ENCODE measurements around the gene PDZRN4.

PDZRN4 gene

GRCh38 chr12:41213107-41213506 lies 25.0 kb downstream of the PDZRN4 start:
- Histone ChIP-seq H3K27me3 (ENCODE audit: low read depth, low read length) (no peaks in the 10 kb centered on the region), H2AFZ (ENCODE audit: low read depth, low read length) (no peak overlapping the region), H3K27ac (ENCODE audit: low read length) (no peak overlapping the region), H3K4me1 (ENCODE audit: low read length) (no peaks in the 10 kb centered on the region), H3K4me3 (ENCODE audit: low read length) (no peak overlapping the region), H3K4me2 (ENCODE audit: low read length) (no peak overlapping the region), H3K9ac (ENCODE audit: low read length) (no peak overlapping the region), H4K20me1 (ENCODE audit: insufficient read depth, low read length) (no peaks in the 10 kb centered on the region), H3K79me2 (ENCODE audit: low read length) (no peaks in the 10 kb centered on the region), H3K36me3 (replicated peaks; ENCODE audit: low read depth, low read length) (no peaks in the 10 kb centered on the region), H3K9me3 (ENCODE audit: insufficient read depth, low read length) (no peaks in the 10 kb centered on the region)
- no peak for TF ChIP-seq EZH2phosphoT487 (IDR thresholded peaks at IDR 0.05; ENCODE audit: low read depth)
- TF ChIP-seq, protein P1, sequence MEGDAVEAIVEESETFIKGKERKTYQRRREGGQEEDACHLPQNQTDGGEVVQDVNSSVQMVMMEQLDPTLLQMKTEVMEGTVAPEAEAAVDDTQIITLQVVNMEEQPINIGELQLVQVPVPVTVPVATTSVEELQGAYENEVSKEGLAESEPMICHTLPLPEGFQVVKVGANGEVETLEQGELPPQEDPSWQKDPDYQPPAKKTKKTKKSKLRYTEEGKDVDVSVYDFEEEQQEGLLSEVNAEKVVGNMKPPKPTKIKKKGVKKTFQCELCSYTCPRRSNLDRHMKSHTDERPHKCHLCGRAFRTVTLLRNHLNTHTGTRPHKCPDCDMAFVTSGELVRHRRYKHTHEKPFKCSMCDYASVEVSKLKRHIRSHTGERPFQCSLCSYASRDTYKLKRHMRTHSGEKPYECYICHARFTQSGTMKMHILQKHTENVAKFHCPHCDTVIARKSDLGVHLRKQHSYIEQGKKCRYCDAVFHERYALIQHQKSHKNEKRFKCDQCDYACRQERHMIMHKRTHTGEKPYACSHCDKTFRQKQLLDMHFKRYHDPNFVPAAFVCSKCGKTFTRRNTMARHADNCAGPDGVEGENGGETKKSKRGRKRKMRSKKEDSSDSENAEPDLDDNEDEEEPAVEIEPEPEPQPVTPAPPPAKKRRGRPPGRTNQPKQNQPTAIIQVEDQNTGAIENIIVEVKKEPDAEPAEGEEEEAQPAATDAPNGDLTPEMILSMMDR (IDR thresholded peaks at IDR 0.05; ENCODE audit: low read depth, low read length): no peak

- Histone ChIP-seq H3K9me3 (ENCODE audit: insufficient read depth, low read length) (no peaks in the 10 kb centered on the region), H4K20me1 (ENCODE audit: insufficient read depth, low read length) (no peaks in the 10 kb centered on the region), H3K4me2 (ENCODE audit: low read length) (no peak overlapping the region), H3K27me3 (ENCODE audit: low read depth, low read length) (no peaks in the 10 kb centered on the region), H2AFZ (ENCODE audit: low read depth, low read length) (no peak overlapping the region), H3K27ac (ENCODE audit: low read length) (no peak overlapping the region), H3K79me2 (ENCODE audit: low read length) (no peaks in the 10 kb centered on the region), H3K9ac (ENCODE audit: low read length) (no peak overlapping the region), H3K36me3 (replicated peaks; ENCODE audit: low read depth, low read length) (no peaks in the 10 kb centered on the region), H3K4me1 (ENCODE audit: low read length) (no peaks in the 10 kb centered on the region), H3K4me3 (ENCODE audit: low read length) (no peak overlapping the region)
- TF ChIP-seq, protein P1 (IDR thresholded peaks at IDR 0.05; ENCODE audit: low read depth, low read length): no peak
- no peak for TF ChIP-seq EZH2phosphoT487 (IDR thresholded peaks at IDR 0.05; ENCODE audit: low read depth)
These were observed 25.5 kb downstream of the PDZRN4 start for GRCh38 chr12:41213648-41214047.

DNA sequence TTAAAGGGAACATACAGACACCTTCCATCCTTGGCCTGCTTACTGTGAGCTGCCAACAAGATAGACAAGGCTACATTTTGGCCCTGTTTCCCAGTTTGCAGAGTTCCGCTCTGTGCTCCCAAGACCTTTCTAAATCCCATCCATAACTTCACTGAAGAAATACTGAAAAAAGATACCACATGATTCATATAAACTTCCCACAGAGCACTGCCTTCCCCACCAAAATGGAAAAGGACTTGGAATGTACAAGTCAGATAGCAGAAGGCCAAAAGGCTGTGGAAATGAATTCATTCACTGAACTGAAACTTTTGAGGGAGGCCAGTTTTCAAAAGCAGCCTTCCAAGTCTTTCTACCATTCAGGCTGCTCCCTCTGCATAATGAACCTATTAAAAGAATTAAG lies 29.6 kb downstream of the PDZRN4 start:
- H3K79me2 ChIP-seq (ENCODE audit: low read length): no peaks in the 10 kb centered on the region
- H3K27me3 ChIP-seq (ENCODE audit: low read depth, low read length): no peaks in the 10 kb centered on the region
- no peak overlapping the region for H3K4me3 ChIP-seq (ENCODE audit: low read length)
- TF ChIP-seq, protein P1 (IDR thresholded peaks at IDR 0.05; ENCODE audit: low read depth, low read length): no peak
- no peak for TF ChIP-seq EZH2phosphoT487 (IDR thresholded peaks at IDR 0.05; ENCODE audit: low read depth)
- H4K20me1 ChIP-seq (ENCODE audit: insufficient read depth, low read length): no peaks in the 10 kb centered on the region
- H3K4me1 ChIP-seq (ENCODE audit: low read length): no peaks in the 10 kb centered on the region
- H3K4me2 ChIP-seq (ENCODE audit: low read length): no peak overlapping the region
- no peak overlapping the region for H3K9ac ChIP-seq (ENCODE audit: low read length)
- no peak overlapping the region for H2AFZ ChIP-seq (ENCODE audit: low read depth, low read length)
- no peak overlapping the region for H3K27ac ChIP-seq (ENCODE audit: low read length)
- no peaks in the 10 kb centered on the region for H3K9me3 ChIP-seq (ENCODE audit: insufficient read depth, low read length)
- H3K36me3 ChIP-seq (replicated peaks; ENCODE audit: low read depth, low read length): no peaks in the 10 kb centered on the region

GRCh38 chr12:41220931-41221330 lies 32.8 kb downstream of the PDZRN4 start:
- H3K9me3 ChIP-seq (ENCODE audit: insufficient read depth, low read length): no peaks in the 10 kb centered on the region
- H3K27ac ChIP-seq (ENCODE audit: low read length): no peak overlapping the region
- no peak for TF ChIP-seq EZH2phosphoT487 (IDR thresholded peaks at IDR 0.05; ENCODE audit: low read depth)
- TF ChIP-seq, protein P1 (IDR thresholded peaks at IDR 0.05; ENCODE audit: low read depth, low read length): no peak
- no peaks in the 10 kb centered on the region for H3K4me1 ChIP-seq (ENCODE audit: low read length)
- no peak overlapping the region for H3K9ac ChIP-seq (ENCODE audit: low read length)
- H3K4me2 ChIP-seq (ENCODE audit: low read length): no peak overlapping the region
- no peak overlapping the region for H2AFZ ChIP-seq (ENCODE audit: low read depth, low read length)
- H4K20me1 ChIP-seq (ENCODE audit: insufficient read depth, low read length): no peaks in the 10 kb centered on the region
- no peaks in the 10 kb centered on the region for H3K79me2 ChIP-seq (ENCODE audit: low read length)
- H3K36me3 ChIP-seq (replicated peaks; ENCODE audit: low read depth, low read length): no peaks in the 10 kb centered on the region
- H3K4me3 ChIP-seq (ENCODE audit: low read length): no peak overlapping the region
- no peaks in the 10 kb centered on the region for H3K27me3 ChIP-seq (ENCODE audit: low read depth, low read length)

All from OCI-LY3 (cell line).